ENCODE measurements around the gene MAP3K13. TPM values are rescaled to one million over a fixed set of nuclear protein-coding genes. Genes with fewer than 3 reads are reported as not detected.
A peak's percentile ranks its signal among the peaks of the same experiment; 100 is the strongest.

The MAP3K13 gene
- total and polyA plus RNA-seq, 11 donors: 4.8 to 18.5 (median 11.0) TPM

DNA sequence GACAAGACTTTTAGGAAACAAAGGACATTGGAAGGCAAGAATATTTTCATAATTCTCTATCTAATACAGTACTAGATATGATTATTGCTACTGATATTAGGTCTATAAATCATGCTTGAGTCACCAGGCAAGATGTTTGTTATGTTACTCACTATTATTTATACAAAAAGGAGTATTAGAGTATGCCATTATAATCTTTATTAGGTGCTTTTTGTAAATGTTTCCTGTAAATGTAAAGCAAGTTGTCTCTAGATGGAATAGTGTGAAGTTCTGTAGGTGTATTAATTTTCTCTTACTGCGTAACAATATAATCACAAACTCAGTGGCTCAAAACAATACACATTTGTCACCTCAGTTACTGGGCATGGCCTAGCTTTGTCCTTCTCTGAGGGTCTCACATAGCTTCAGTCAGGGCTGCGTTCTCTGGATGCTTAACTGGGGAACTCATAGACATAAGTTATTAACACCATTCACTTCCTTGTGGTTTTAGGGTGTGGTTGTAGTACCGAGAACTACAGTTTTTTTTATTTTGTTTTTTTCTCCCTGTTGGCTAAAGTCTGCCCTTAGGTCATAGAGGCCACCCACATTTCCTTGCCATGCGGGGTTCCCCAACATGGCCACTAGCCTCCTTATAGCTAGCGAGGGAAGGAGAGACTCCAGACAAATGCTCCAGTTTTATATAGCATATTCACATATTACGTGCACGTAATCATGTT is 20.3 kb upstream of the MAP3K13 start:
- H3K4me3 ChIP-seq: no peak overlapping the region
- H3K27me3 ChIP-seq: no peaks in the 10 kb centered on the region
- intact Hi-C loops (cut with DNase I): no loop called here
- DNase-seq (no peak), ATAC-seq (no peak)
- 86 to 89% (median 88%) methylated on average over 7 of the region's 7 CpGs for WGBS, 4 donors
- H3K9me3 ChIP-seq: no peaks in the 10 kb centered on the region
- H3K27ac ChIP-seq: peak overlapping the region in 1 of 12 donors; percentile 13
- H3K4me1 ChIP-seq: peaks cover 0 to 20% (median 0%) of the 10 kb centered on the region in 12 donors
- no peaks in the 10 kb centered on the region for H3K36me3 ChIP-seq
- TF ChIP-seq CTCF (IDR thresholded peaks at IDR 0.05) (no peak), POLR2A (IDR thresholded peaks at IDR 0.05) (no peak)

DNA sequence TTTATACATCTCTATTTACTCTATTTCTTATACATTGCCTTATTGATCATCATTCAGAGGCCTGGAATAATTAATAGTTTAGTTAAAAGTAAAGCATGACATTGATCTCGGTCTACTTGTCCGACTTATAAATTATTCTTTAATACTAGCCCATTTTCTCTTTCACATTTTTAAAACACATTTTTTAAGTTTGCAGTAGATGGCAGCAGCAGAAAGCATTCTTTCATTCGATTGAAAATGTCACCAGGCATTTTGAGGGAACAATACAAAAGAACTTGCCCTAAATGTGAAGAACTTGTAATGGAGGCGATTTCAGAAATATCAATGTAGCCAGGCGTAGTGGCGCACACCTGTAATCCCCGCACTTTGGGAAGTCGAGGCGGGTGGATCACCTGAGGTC is 15.5 kb upstream of the MAP3K13 start:
- intact Hi-C loops (cut with DNase I): no loop called here
- H3K36me3 ChIP-seq: no peaks in the 10 kb centered on the region
- ATAC-seq: no peak

DNA sequence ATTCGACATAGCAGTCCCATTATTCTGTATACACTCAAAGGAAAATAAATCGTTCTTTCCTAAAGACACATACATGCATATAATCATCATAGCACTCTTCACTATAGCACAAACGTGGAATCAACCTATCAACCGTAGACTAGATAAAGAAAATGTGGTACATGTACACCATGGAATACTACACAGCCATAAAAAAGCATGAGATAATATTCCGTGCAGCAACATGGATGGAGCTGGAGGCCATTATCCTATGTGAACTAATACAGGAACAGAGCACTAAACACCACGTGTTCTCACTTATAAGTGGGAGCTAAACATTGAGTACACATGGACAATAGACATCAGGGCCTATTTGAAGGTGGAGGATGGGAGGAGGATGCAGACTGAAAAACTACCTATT is 12.1 kb upstream of the MAP3K13 start:
- no peak overlapping the region for H3K4me3 ChIP-seq
- intact Hi-C loops (cut with DNase I): loop anchor here in 5 of 10 donors (5.0 to 10.0 kb wide), 3 partner anchors 204 to 226 kb away; partner anchors contain the start of gene LIPH (in 2 of the 5)
- H3K4me1 ChIP-seq: no peaks in the 10 kb centered on the region
- no peaks in the 10 kb centered on the region for H3K9me3 ChIP-seq
- H3K27ac ChIP-seq: no peak overlapping the region
- ATAC-seq (no peak), DNase-seq (no peak)
- 85 to 88% (median 87%) methylated on average over 6 of the region's 6 CpGs for WGBS, 4 donors
- no peaks in the 10 kb centered on the region for H3K36me3 ChIP-seq
- TF ChIP-seq POLR2A (IDR thresholded peaks at IDR 0.05): no peak
- no peak for TF ChIP-seq CTCF (IDR thresholded peaks at IDR 0.05)
- no peaks in the 10 kb centered on the region for H3K27me3 ChIP-seq

More for the DNA sequence above, 15.5 kb upstream of the MAP3K13 start:
- Histone ChIP-seq H3K27me3 (no peaks in the 10 kb centered on the region), H3K4me1 (peaks cover 0 to 15% (median 0%) of the 10 kb centered on the region in 12 donors), H3K27ac (no peak overlapping the region), H3K9me3 (no peaks in the 10 kb centered on the region), H3K4me3 (no peak overlapping the region)
- TF ChIP-seq POLR2A (IDR thresholded peaks at IDR 0.05) (no peak), CTCF (IDR thresholded peaks at IDR 0.05) (no peak)
- 94 to 96% (median 94%) methylated on average over 9 of the region's 9 CpGs for WGBS, 4 donors
- DNase-seq: no peak

GRCh38 chr3:185351396-185351795 is 11.5 kb upstream of the MAP3K13 start:
- no peak overlapping the region for H3K27ac ChIP-seq
- TF ChIP-seq POLR2A (IDR thresholded peaks at IDR 0.05) (no peak), CTCF (IDR thresholded peaks at IDR 0.05) (no peak)
- ATAC-seq (no peak), DNase-seq (no peak)
- WGBS, 4 donors: 65 to 77% (median 73%) methylated on average over 2 of the region's 2 CpGs
- H3K4me3 ChIP-seq: no peak overlapping the region
- no peaks in the 10 kb centered on the region for H3K4me1 ChIP-seq
- no peaks in the 10 kb centered on the region for H3K9me3 ChIP-seq
- intact Hi-C loops (cut with DNase I): loop anchor here in 5 of 10 donors (5.0 to 10.0 kb wide), 3 partner anchors 203 to 226 kb away; partner anchors contain the start of gene LIPH (in 2 of the 5)
- no peaks in the 10 kb centered on the region for H3K27me3 ChIP-seq
- H3K36me3 ChIP-seq: no peaks in the 10 kb centered on the region
